Stimulated activated memory B cell treated with anti-CD40 and anti-IgM and Interleukin-4, amounts not matched to agents 10 μg/mL and 1 μg/mL and 100 μg/mL, for 72 hours (primary cell): ENCODE results near the gene NEK9.

Experiments
- ATAC-seq: fragments of 150-1000 bp; cut with Tn5 transposase; 2 replicates; pipeline ENCODE4 v1.10.0; 2021
- H3K27ac Mint-ChIP-seq: one replicate; pipeline ENCODE4 v1.8.0; 2022; ENCODE audit warnings: mild to moderate bottlenecking, mixed read lengths
- H3K27me3 Mint-ChIP-seq: one replicate; pipeline ENCODE4 v1.8.0; 2022; ENCODE audit warnings: mixed read lengths
- H3K36me3 Mint-ChIP-seq: one replicate; pipeline ENCODE4 v1.8.0; 2022; ENCODE audit warnings: mixed read lengths
- H3K4me1 Mint-ChIP-seq: one replicate; pipeline ENCODE4 v1.8.0; 2022; ENCODE audit warnings: mixed read lengths
- H3K4me3 Mint-ChIP-seq: one replicate; pipeline ENCODE4 v1.8.0; 2022; ENCODE audit warnings: mild to moderate bottlenecking, moderate library complexity, mixed read lengths
- H3K9me3 Mint-ChIP-seq: one replicate; pipeline ENCODE4 v1.8.0; 2022; ENCODE audit warnings: mixed read lengths

The NEK9 gene

DNA sequence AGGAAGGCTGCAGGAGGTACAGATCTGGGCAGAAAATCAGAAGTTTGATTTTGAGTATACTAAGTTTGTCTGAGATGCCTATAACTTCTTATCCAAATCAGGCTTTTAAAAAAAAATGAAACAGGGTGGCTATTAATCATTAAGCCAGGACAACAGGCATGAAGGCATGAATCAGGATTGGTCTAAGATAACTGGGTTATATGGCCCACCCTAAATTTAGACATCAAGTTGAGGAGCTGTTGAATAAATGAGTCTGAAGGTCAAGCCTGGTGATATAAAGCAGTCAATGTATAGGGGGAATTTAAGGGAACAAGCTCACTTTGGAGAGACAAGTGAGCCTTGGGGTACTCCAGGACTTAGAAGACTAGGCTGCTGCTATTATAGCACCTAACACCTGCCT is 28.6 kb downstream of the NEK9 start:
- Mint-ChIP-seq H3K36me3 (peaks cover 68% of the 10 kb centered on the region), H3K27me3 (no peaks in the 10 kb centered on the region), H3K9me3 (no peaks in the 10 kb centered on the region), H3K27ac (no peak overlapping the region), H3K4me3 (no peak overlapping the region), H3K4me1 (no peaks in the 10 kb centered on the region)
- no peak for ATAC-seq

GRCh38 chr14:75096959-75097358 is 29.9 kb downstream of the NEK9 start:
- Mint-ChIP-seq H3K4me1 (no peaks in the 10 kb centered on the region), H3K36me3 (peaks cover 63% of the 10 kb centered on the region), H3K9me3 (no peaks in the 10 kb centered on the region), H3K4me3 (no peak overlapping the region), H3K27ac (no peak overlapping the region), H3K27me3 (no peaks in the 10 kb centered on the region)
- ATAC-seq, result no peak

DNA sequence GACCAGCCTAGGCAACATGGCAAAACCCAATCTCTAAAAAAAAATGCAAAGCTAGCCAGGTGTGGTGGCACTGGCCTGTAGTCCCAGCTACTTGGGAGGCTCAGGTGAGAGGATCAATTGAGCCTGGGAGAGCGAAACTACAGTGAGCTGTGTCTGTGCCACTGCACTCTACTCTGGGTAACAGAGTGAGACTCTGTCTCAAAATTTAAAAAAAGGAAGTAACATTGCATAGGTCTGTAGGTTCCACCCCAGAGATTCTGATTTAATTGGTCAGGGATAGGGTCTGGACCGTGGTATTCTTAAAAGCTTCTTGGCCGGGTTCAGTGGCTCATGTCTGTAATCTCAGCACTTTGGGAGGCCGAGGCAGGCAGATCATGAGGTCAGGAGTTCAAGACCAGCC is 31.2 kb downstream of the NEK9 start:
- no peaks in the 10 kb centered on the region for H3K9me3 Mint-ChIP-seq
- ATAC-seq, result no peak
- H3K27me3 Mint-ChIP-seq, result no peaks in the 10 kb centered on the region
- H3K36me3 Mint-ChIP-seq, result peaks cover 59% of the 10 kb centered on the region
- H3K27ac Mint-ChIP-seq, result no peak overlapping the region
- no peak overlapping the region for H3K4me3 Mint-ChIP-seq
- H3K4me1 Mint-ChIP-seq, result no peaks in the 10 kb centered on the region

- Mint-ChIP-seq H3K36me3 (peaks cover 59% of the 10 kb centered on the region), H3K4me3 (no peak overlapping the region), H3K9me3 (no peaks in the 10 kb centered on the region), H3K4me1 (no peaks in the 10 kb centered on the region), H3K27ac (no peak overlapping the region), H3K27me3 (no peaks in the 10 kb centered on the region)
- ATAC-seq, result no peak
These were observed 32.0 kb downstream of the NEK9 start for GRCh38 chr14:75094896-75095295.

DNA sequence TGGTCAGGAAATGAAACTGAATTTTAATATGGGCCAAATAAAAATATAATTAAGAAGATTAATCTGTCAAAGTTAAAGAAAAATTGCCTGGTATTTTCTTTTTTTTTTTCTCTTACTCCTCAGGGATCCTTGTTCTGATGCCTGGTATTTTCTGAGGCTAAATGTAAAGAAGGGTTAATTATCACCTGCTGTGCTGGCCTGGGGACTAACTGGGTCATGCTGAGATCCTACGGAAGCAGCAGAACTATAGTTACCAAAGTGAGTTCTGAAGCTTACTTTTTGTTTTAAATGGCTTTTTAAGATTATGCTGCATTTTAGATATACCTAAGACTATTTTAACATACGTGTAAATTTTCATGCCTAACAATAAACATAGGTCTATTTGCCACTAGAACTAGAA is 34.1 kb downstream of the NEK9 start:
- Mint-ChIP-seq H3K36me3 (peaks cover 42% of the 10 kb centered on the region), H3K4me1 (no peaks in the 10 kb centered on the region), H3K27me3 (no peaks in the 10 kb centered on the region), H3K27ac (no peak overlapping the region), H3K9me3 (no peaks in the 10 kb centered on the region), H3K4me3 (no peak overlapping the region)
- ATAC-seq, result no peak

DNA sequence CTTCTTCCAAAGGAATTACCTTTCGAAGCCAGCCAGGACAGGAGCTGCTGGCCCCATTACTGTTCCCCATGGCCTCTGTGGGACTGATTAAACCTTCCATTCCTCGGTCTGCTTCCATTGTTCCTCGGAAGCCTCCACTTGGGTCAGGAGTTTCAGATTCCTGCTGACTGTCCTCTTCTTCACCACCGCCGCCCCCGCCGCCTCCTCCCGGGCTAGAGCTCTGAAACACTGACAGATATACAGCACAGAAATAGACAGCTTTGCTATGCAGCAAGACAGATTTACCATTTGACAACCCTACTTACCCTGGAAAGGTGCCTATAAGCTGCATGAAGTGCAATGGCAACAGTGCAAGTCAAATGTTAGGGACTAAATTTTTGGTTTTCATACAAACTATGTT is 35.6 kb downstream of the NEK9 start:
- Mint-ChIP-seq H3K36me3 (peaks cover 41% of the 10 kb centered on the region), H3K27ac (no peak overlapping the region), H3K27me3 (no peaks in the 10 kb centered on the region), H3K4me1 (no peaks in the 10 kb centered on the region), H3K9me3 (no peaks in the 10 kb centered on the region), H3K4me3 (no peak overlapping the region)
- ATAC-seq, result no peak

- ATAC-seq, result no peak
- peaks cover 46% of the 10 kb centered on the region for H3K36me3 Mint-ChIP-seq
- no peak overlapping the region for H3K27ac Mint-ChIP-seq
- no peaks in the 10 kb centered on the region for H3K27me3 Mint-ChIP-seq
- H3K9me3 Mint-ChIP-seq, result no peaks in the 10 kb centered on the region
- no peak overlapping the region for H3K4me3 Mint-ChIP-seq
- H3K4me1 Mint-ChIP-seq, result no peaks in the 10 kb centered on the region
These were observed 36.5 kb downstream of the NEK9 start for GRCh38 chr14:75090353-75090752.

DNA sequence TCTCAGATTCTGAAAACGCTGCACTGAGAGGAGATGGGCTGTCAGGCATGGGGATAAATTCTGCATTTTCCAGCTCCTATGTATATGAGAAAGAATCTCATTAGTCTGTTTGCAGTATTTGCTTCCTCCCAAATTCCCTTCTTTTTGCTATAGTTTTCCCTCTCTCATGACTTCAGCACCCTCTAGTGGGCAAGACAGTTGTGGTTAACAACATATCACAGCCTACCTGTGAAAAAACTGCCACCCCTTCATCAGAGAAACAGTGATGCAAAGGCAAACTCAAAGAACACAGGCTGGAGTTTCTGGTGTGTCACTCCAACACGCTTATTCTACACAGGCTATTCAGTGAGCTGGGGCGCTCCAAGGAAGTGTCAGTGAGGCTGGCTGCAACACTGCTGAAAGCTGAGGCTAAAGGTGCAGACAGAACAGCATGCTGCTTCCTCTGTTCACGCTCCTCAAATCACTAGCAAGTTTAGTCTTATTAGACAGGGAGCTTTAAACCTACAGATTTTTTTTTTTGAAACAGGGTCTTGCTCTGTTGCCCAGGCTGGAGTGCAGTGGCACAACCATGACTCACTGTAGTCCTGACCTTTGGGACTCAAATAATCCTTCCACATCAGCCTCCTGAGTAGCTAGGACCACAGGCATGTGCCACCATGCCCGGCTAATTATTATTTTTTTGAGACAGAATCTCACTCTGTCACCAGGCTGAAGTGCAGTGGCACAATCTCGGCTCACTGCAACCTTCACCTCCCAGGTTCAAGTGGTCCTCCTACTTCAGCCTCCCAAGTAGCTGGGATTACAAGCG is 38.1 kb downstream of the NEK9 start:
- H3K27ac Mint-ChIP-seq, result no peak overlapping the region
- peaks cover 48% of the 10 kb centered on the region for H3K36me3 Mint-ChIP-seq
- no peaks in the 10 kb centered on the region for H3K27me3 Mint-ChIP-seq
- no peak for ATAC-seq
- H3K9me3 Mint-ChIP-seq, result no peaks in the 10 kb centered on the region
- H3K4me3 Mint-ChIP-seq, result no peak overlapping the region
- H3K4me1 Mint-ChIP-seq, result no peaks in the 10 kb centered on the region

GRCh38 chr14:75088153-75088552 is 38.7 kb downstream of the NEK9 start:
- no peaks in the 10 kb centered on the region for H3K9me3 Mint-ChIP-seq
- no peak for ATAC-seq

GRCh38 chr14:75084513-75084912 is 42.3 kb downstream of the NEK9 start:
- Mint-ChIP-seq H3K36me3 (peaks cover 41% of the 10 kb centered on the region), H3K9me3 (no peaks in the 10 kb centered on the region), H3K27me3 (no peaks in the 10 kb centered on the region), H3K27ac (no peak overlapping the region), H3K4me1 (no peaks in the 10 kb centered on the region), H3K4me3 (no peak overlapping the region)
- ATAC-seq, result no peak

More at GRCh38 chr14:75088153-75088552, 38.7 kb downstream of the NEK9 start:
- Mint-ChIP-seq H3K27me3 (no peaks in the 10 kb centered on the region), H3K4me3 (no peak overlapping the region), H3K4me1 (no peaks in the 10 kb centered on the region), H3K27ac (no peak overlapping the region), H3K36me3 (peaks cover 49% of the 10 kb centered on the region)

GRCh38 chr14:75083271-75083670 is 43.6 kb downstream of the NEK9 start:
- H3K36me3 Mint-ChIP-seq, result peaks cover 41% of the 10 kb centered on the region
- no peak for ATAC-seq
- H3K4me3 Mint-ChIP-seq, result no peak overlapping the region
- no peaks in the 10 kb centered on the region for H3K4me1 Mint-ChIP-seq
- no peaks in the 10 kb centered on the region for H3K9me3 Mint-ChIP-seq
- no peaks in the 10 kb centered on the region for H3K27me3 Mint-ChIP-seq
- no peak overlapping the region for H3K27ac Mint-ChIP-seq

DNA sequence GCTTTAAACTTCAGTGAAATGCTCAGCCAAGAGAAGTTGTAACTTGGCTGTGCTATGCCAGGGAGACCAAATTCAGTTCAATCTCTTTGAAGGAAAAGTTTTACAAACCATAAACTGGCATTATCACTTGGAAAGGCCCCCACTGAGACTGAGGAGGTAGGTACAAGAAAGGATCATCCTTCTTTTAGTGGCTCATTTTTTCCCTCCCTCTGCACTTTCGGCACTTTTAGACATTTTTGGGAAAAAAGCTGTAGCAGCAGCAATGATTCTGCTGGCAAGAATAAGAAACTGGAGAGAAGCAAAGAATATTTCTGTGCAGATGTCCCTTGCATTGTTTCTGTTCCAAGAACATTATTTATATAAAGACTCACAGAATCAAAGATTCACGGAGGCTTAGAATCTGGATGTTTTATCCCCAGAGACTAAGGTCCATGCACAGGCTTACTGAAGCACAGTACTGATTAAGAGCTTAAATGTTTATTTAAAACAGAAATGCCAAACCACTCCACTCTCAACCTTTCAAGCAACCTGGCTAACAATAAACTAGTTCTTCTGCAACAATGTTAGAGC is 45.1 kb downstream of the NEK9 start:
- H3K9me3 Mint-ChIP-seq, result no peaks in the 10 kb centered on the region
- no peak for ATAC-seq
- H3K4me3 Mint-ChIP-seq, result no peak overlapping the region
- H3K27me3 Mint-ChIP-seq, result no peaks in the 10 kb centered on the region
- no peak overlapping the region for H3K27ac Mint-ChIP-seq
- no peaks in the 10 kb centered on the region for H3K4me1 Mint-ChIP-seq
- peaks cover 31% of the 10 kb centered on the region for H3K36me3 Mint-ChIP-seq

GRCh38 chr14:75079521-75079920 is 47.3 kb downstream of the NEK9 start:
- no peak overlapping the region for H3K4me3 Mint-ChIP-seq
- H3K4me1 Mint-ChIP-seq, result no peaks in the 10 kb centered on the region
- no peaks in the 10 kb centered on the region for H3K27me3 Mint-ChIP-seq
- H3K27ac Mint-ChIP-seq, result no peak overlapping the region
- peaks cover 14% of the 10 kb centered on the region for H3K36me3 Mint-ChIP-seq
- no peak for ATAC-seq
- no peaks in the 10 kb centered on the region for H3K9me3 Mint-ChIP-seq

GRCh38 chr14:75077794-75078193 is 49.1 kb downstream of the NEK9 start:
- Mint-ChIP-seq H3K4me3 (no peak overlapping the region), H3K4me1 (no peaks in the 10 kb centered on the region), H3K27ac (no peak overlapping the region), H3K9me3 (no peaks in the 10 kb centered on the region), H3K27me3 (no peaks in the 10 kb centered on the region), H3K36me3 (peaks cover 4% of the 10 kb centered on the region)
- no peak for ATAC-seq

DNA sequence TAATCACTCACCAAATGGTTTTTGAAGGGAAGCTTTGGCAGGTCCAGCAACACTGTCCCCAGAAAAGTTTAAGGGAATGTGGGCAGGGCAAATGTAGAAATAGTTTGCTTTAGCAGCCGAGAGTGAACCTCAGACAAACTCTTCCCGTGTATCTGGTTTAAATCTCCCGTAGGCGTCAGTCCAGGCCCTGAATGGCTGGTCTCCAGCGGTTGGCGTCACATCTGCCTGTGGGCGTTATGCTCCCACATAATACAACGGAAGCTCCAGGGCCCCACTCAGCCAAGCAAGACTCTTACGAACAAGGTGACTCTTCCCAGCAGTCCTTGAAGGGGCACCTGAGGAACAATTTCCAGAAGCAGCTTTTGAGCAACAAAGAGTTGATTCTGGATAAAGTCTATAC is 56.5 kb downstream of the NEK9 start:
- H3K27me3 Mint-ChIP-seq, result no peaks in the 10 kb centered on the region
- H3K4me3 Mint-ChIP-seq, result no peak overlapping the region
- no peak overlapping the region for H3K27ac Mint-ChIP-seq
- no peak for ATAC-seq
- peaks cover 6% of the 10 kb centered on the region for H3K4me1 Mint-ChIP-seq
- no peaks in the 10 kb centered on the region for H3K9me3 Mint-ChIP-seq
- no peaks in the 10 kb centered on the region for H3K36me3 Mint-ChIP-seq

GRCh38 chr14:75069811-75070145 is 57.1 kb downstream of the NEK9 start:
- ATAC-seq, result no peak
- Mint-ChIP-seq H3K27ac (no peak overlapping the region), H3K4me1 (peaks cover 6% of the 10 kb centered on the region), H3K36me3 (no peaks in the 10 kb centered on the region), H3K4me3 (peak overlapping the region; percentile 20), H3K9me3 (no peaks in the 10 kb centered on the region), H3K27me3 (no peaks in the 10 kb centered on the region)
